ENCODE data around the gene MYO1B. TPM values are rescaled to one million over a fixed set of nuclear protein-coding genes. Genes with fewer than 3 reads are reported as not detected.

The MYO1B gene
- total RNA-seq, 2 donors from 2014 or later: 18.6 to 26.3 TPM

GRCh38 chr2:191459158-191459557 is 214.0 kb downstream of the MYO1B start:
- DNase-seq (no peak), ATAC-seq (no peak)
- intact Hi-C loops (cut with DNase I): no loop called here

GRCh38 chr2:191462370-191462769 is 217.2 kb downstream of the MYO1B start:
- no peak for ATAC-seq
- no peak for DNase-seq
- intact Hi-C loops (cut with DNase I): no loop called here

GRCh38 chr2:191463790-191464189 is 218.6 kb downstream of the MYO1B start:
- intact Hi-C loops (cut with DNase I): no loop called here
- ATAC-seq: peak in 1 of 2 donors; percentile 30

GRCh38 chr2:191465766-191466420 is 220.7 kb downstream of the MYO1B start:
- intact Hi-C loops (cut with DNase I): no loop called here
- ATAC-seq: peak; percentile 39 to 50
- no peak for DNase-seq

More at GRCh38 chr2:191463790-191464189, 218.6 kb downstream of the MYO1B start:
- DNase-seq: no peak

GRCh38 chr2:191467113-191467512 is 221.9 kb downstream of the MYO1B start:
- no peak for ATAC-seq
- DNase-seq: no peak
- intact Hi-C loops (cut with DNase I): no loop called here

GRCh38 chr2:191470306-191470705 is 225.1 kb downstream of the MYO1B start:
- intact Hi-C loops (cut with DNase I): no loop called here
- DNase-seq (no peak), ATAC-seq (no peak)

- intact Hi-C loops (cut with DNase I): no loop called here
- no peak for ATAC-seq
Observed at GRCh38 chr2:191474464-191474863, 229.3 kb downstream of the MYO1B start.

More at GRCh38 chr2:191474464-191474863, 229.3 kb downstream of the MYO1B start:
- no peak for DNase-seq

Other genes with a start within 250 kb of the MYO1B start
- gene STAT1, start 231.2 kb upstream of the MYO1B start, total RNA-seq: 10 to 100 TPM; 37.3 to 76.7 TPM
- 10 to 100 TPM; 11.6 to 22.9 TPM for gene STAT4, start 94.4 kb upstream of the MYO1B start, total RNA-seq